DOHH2 (cell line): Measurements from ENCODE around the gene EDAR.

Experiments used
- H3F3A ChIP-seq: fragments of 200-600 bp; sonication (generic), shearing (Covaris generic); 2 replicates; pipeline ENCODE4 v1.6.0; 2016; ENCODE audit warnings: antibody characterized with exemption, mild to moderate bottlenecking; ENCODE audit not compliant: control insufficient read depth, insufficient read depth
- H3K27ac ChIP-seq: fragments of 200-600 bp; sonication (generic); 2 replicates; pipeline ENCODE4 v1.5.1; 2014; ENCODE audit warnings: low read depth, mild to moderate bottlenecking, low read length, moderate library complexity
- H3K27me3 ChIP-seq: fragments of 200-600 bp; sonication (generic); 2 replicates; pipeline ENCODE4 v1.6.1; 2014; ENCODE audit warnings: mild to moderate bottlenecking, low read length, mixed read lengths; ENCODE audit not compliant: control insufficient read depth
- H3K36me3 ChIP-seq: fragments of 200-600 bp; sonication (generic); 2 replicates; pipeline ENCODE4 v1.6.1; 2014; ENCODE audit warnings: mild to moderate bottlenecking, low read length, moderate library complexity, mixed read lengths; ENCODE audit not compliant: control insufficient read depth
- H3K4me1 ChIP-seq: fragments of 200-600 bp; sonication (generic); 2 replicates; pipeline ENCODE4 v1.6.1; 2014; ENCODE audit warnings: mild to moderate bottlenecking, low read length, mixed read lengths; ENCODE audit not compliant: control insufficient read depth
- H3K4me2 ChIP-seq: fragments of 200-600 bp; sonication (generic); 2 replicates; pipeline ENCODE4 v1.6.0; 2014; ENCODE audit warnings: mild to moderate bottlenecking, low read length, moderate library complexity
- H3K4me3 ChIP-seq: fragments of 200-600 bp; sonication (generic); 2 replicates; pipeline ENCODE4 v1.5.1; 2014; ENCODE audit warnings: mild to moderate bottlenecking, low read length, mixed read lengths
- H3K79me2 ChIP-seq: fragments of 200-600 bp; sonication (generic); 2 replicates; pipeline ENCODE4 v1.6.1; 2014; ENCODE audit warnings: mild to moderate bottlenecking, low read length, mixed read lengths; ENCODE audit not compliant: control insufficient read depth
- H3K9me2 ChIP-seq: fragments of 200-600 bp; sonication (generic); replicated peaks from 2 replicates; pipeline ENCODE4 v1.6.1; 2014; ENCODE audit warnings: mild to moderate bottlenecking, low read length, mixed read lengths; ENCODE audit not compliant: control insufficient read depth
- H3K9me3 ChIP-seq: fragments of 200-600 bp; sonication (generic); 2 replicates; pipeline ENCODE4 v1.6.1; 2014; ENCODE audit warnings: antibody characterized with exemption, low read length, mixed read lengths; ENCODE audit not compliant: control insufficient read depth, insufficient read depth
- H4K20me1 ChIP-seq: fragments of 200-600 bp; sonication (generic); 2 replicates; pipeline ENCODE4 v1.6.0; 2014; ENCODE audit warnings: low read depth, mild to moderate bottlenecking, antibody characterized with exemption, low read length, moderate library complexity; ENCODE audit not compliant: control insufficient read depth, insufficient read depth
- EZH2phosphoT487 ChIP-seq: fragments of 200-600 bp; sonication (generic); IDR thresholded peaks from 2 replicates; pipeline ENCODE4 v1.6.1; 2017; ENCODE audit warnings: borderline replicate concordance, mild to moderate bottlenecking, antibody characterized with exemption, low read length, moderate library complexity, mixed read lengths
- TF ChIP-seq, protein P1 (sequence below): fragments of 200-600 bp; sonication (generic); IDR thresholded peaks from one replicate; pipeline ENCODE4 v1.5.1; 2014; ENCODE audit warnings: antibody characterized with exemption, mild to moderate bottlenecking, low read depth, low read length; ENCODE audit not compliant: poor library complexity, severe bottlenecking

Gene EDAR

DNA sequence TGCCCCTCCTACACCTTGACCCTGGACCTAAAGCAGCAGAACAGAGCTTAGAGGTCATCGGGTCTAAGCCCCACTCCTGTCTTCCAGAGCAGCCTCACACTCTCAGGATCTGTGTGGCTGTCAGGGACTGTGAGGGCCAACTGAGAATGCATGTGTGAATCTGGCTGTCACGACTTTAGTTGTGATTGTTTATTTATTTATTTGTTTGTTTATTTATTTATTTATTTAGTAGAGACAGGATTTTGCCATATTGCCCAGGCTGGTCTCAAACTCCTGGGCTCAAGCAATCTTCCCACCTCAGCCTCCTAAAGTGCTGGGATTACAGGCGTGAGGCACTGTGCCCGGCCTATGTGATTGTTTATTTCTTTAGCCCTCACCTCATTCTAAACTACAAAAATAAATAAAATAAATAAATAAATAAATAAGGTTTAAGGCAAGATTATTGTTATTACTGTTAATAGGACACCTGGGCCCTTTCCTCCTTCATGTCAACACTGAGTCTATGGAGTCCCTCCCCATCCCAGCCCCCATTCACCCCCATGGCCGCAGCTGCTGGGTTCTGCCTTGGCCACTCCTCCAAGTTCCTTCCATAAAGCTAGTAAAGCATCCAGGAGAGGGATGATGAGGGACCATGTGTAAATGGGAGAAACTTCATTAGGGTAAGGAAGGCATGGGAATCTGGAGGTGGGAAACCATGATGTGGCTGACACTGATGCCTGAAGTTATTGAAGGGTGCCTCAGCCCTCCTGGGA is 39.9 kb upstream of the EDAR start:
- Histone ChIP-seq H3K27me3 (peaks cover 4% of the 10 kb centered on the region; the same call in 1 of the 2 replicates), H3K9me2 (no peaks in the 10 kb centered on the region), H3K4me2 (no peak overlapping the region), H3K9me3 (no peaks in the 10 kb centered on the region), H3K36me3 (no peaks in the 10 kb centered on the region), H3F3A (no peaks in the 10 kb centered on the region), H3K79me2 (no peaks in the 10 kb centered on the region), H4K20me1 (no peaks in the 10 kb centered on the region), H3K4me1 (peaks cover 15% of the 10 kb centered on the region), H3K4me3 (no peak overlapping the region), H3K27ac (no peak overlapping the region)
- no peak for TF ChIP-seq EZH2phosphoT487
- TF ChIP-seq, protein P1, sequence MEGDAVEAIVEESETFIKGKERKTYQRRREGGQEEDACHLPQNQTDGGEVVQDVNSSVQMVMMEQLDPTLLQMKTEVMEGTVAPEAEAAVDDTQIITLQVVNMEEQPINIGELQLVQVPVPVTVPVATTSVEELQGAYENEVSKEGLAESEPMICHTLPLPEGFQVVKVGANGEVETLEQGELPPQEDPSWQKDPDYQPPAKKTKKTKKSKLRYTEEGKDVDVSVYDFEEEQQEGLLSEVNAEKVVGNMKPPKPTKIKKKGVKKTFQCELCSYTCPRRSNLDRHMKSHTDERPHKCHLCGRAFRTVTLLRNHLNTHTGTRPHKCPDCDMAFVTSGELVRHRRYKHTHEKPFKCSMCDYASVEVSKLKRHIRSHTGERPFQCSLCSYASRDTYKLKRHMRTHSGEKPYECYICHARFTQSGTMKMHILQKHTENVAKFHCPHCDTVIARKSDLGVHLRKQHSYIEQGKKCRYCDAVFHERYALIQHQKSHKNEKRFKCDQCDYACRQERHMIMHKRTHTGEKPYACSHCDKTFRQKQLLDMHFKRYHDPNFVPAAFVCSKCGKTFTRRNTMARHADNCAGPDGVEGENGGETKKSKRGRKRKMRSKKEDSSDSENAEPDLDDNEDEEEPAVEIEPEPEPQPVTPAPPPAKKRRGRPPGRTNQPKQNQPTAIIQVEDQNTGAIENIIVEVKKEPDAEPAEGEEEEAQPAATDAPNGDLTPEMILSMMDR = no peak

- no peaks in the 10 kb centered on the region for H3K36me3 ChIP-seq
- H3K4me3 ChIP-seq = no peak overlapping the region
- H3F3A ChIP-seq = no peaks in the 10 kb centered on the region
- no peak overlapping the region for H3K4me2 ChIP-seq
- peaks cover 4% of the 10 kb centered on the region; the same call in 1 of the 2 replicates for H3K27me3 ChIP-seq
- no peaks in the 10 kb centered on the region for H3K9me2 ChIP-seq
- no peak for TF ChIP-seq EZH2phosphoT487
- TF ChIP-seq, protein P1 = no peak
- no peaks in the 10 kb centered on the region for H4K20me1 ChIP-seq
- no peak overlapping the region for H3K27ac ChIP-seq
- no peaks in the 10 kb centered on the region for H3K9me3 ChIP-seq
- H3K4me1 ChIP-seq = peaks cover 15% of the 10 kb centered on the region
- H3K79me2 ChIP-seq = no peaks in the 10 kb centered on the region
Measured at GRCh38 chr2:109028277-109028676, 39.3 kb upstream of the EDAR start.

GRCh38 chr2:109027702-109028101 is 38.7 kb upstream of the EDAR start:
- no peaks in the 10 kb centered on the region for H3F3A ChIP-seq
- H3K36me3 ChIP-seq = no peaks in the 10 kb centered on the region
- no peak overlapping the region for H3K27ac ChIP-seq
- H4K20me1 ChIP-seq = no peaks in the 10 kb centered on the region
- TF ChIP-seq, protein P1 = no peak
- TF ChIP-seq EZH2phosphoT487 = no peak
- no peaks in the 10 kb centered on the region for H3K9me2 ChIP-seq
- H3K79me2 ChIP-seq = no peaks in the 10 kb centered on the region
- no peak overlapping the region for H3K4me3 ChIP-seq
- no peaks in the 10 kb centered on the region for H3K9me3 ChIP-seq
- peaks cover 15% of the 10 kb centered on the region for H3K4me1 ChIP-seq
- H3K27me3 ChIP-seq = peaks cover 4% of the 10 kb centered on the region; the same call in 1 of the 2 replicates
- no peak overlapping the region for H3K4me2 ChIP-seq
